A673 (cell line): Measurements from ENCODE around the gene DUOXA2. TPM values are rescaled to one million over a fixed set of nuclear protein-coding genes. Genes with fewer than 3 reads are reported as not detected.

ENCODE experiments used
- BruUV-seq: library from RNA; stranded (reverse); fragments of 400-500 nt; replicated peaks from 2 replicates; lab custom pipeline; 2021; lab: Mats Ljungman, UMichigan
- CTCF ChIA-PET: fragments of 300-600 bp; sonication (Branson Sonifier 250); formaldehyde crosslinking; loops from one replicate; lab custom pipeline; 2022; ENCODE audit warnings: antibody characterized with exemption; lab: Charles Lee
- POLR2A ChIA-PET: fragments of 300-600 bp; sonication (Branson Sonifier 250); formaldehyde crosslinking; loops from one replicate; lab custom pipeline; 2022; ENCODE audit warnings: antibody characterized with exemption; ENCODE audit not compliant: low non-redundant PET; lab: Charles Lee
- DNase-seq: peaks from one replicate; pipeline ENCODE4 v3.0.0-alpha.2; 2015; ENCODE audit warnings: low spot score
- H3K27ac ChIP-seq: fragments of 200-600 bp; sonication (generic); 2 replicates; pipeline ENCODE4 v1.5.1; 2016; ENCODE audit warnings: mixed run types, low read depth, mild to moderate bottlenecking, mixed read lengths, antibody characterized with exemption, low read length; ENCODE audit not compliant: poor library complexity, severe bottlenecking
- H3K27me3 ChIP-seq: fragments of 200-600 bp; sonication (generic); replicated peaks from 2 replicates; pipeline ENCODE4 v1.6.1; 2017; ENCODE audit warnings: mixed run types, low read depth, mild to moderate bottlenecking, mixed read lengths, antibody characterized with exemption, low read length; ENCODE audit not compliant: insufficient read depth, poor library complexity
- H3K36me3 ChIP-seq: fragments of 200-600 bp; sonication (generic); 2 replicates; pipeline ENCODE4 v1.6.1; 2016; ENCODE audit warnings: mixed run types, mild to moderate bottlenecking, mixed read lengths, antibody characterized with exemption, low read length; ENCODE audit not compliant: insufficient read depth, poor library complexity, severe bottlenecking
- H3K4me1 ChIP-seq: fragments of 200-600 bp; sonication (generic); 2 replicates; pipeline ENCODE4 v1.6.1; 2017; ENCODE audit warnings: mixed run types, mild to moderate bottlenecking, mixed read lengths, antibody characterized with exemption, low read length; ENCODE audit not compliant: insufficient read depth, poor library complexity, severe bottlenecking
- H3K4me3 ChIP-seq: fragments of 200-600 bp; sonication (generic); 2 replicates; pipeline ENCODE4 v1.5.1; 2016; ENCODE audit warnings: low read depth, mixed run types, mild to moderate bottlenecking, mixed read lengths, low read length; ENCODE audit not compliant: poor library complexity, severe bottlenecking
- H3K9me3 ChIP-seq: fragments of 200-600 bp; sonication (generic); 2 replicates; pipeline ENCODE4 v1.6.1; 2016; ENCODE audit warnings: mixed run types, low read depth, mild to moderate bottlenecking, mixed read lengths, antibody characterized with exemption, low read length; ENCODE audit not compliant: poor library complexity, severe bottlenecking
- CTCF ChIP-seq: fragments of 300-800, 200-600 bp; sonication (generic); conservative IDR thresholded peaks from 2 replicates; pipeline ENCODE4 v1.5.1; 2017; ENCODE audit warnings: low read depth, mild to moderate bottlenecking, antibody characterized with exemption, low read length, moderate library complexity, mixed read lengths
- EZH2 ChIP-seq: fragments of 200-600 bp; sonication (generic); IDR thresholded peaks from 2 replicates; pipeline ENCODE4 v1.6.1; 2017; ENCODE audit warnings: borderline replicate concordance, low read depth, mild to moderate bottlenecking, mixed read lengths, antibody characterized with exemption, low read length; ENCODE audit not compliant: poor library complexity, severe bottlenecking
- intact Hi-C: fragments of 100-400 bp; cut with micrococcal nuclease; formaldehyde crosslinking; loops from one replicate; pipeline ENCODE4 v1.10.0; 2022; ENCODE audit not compliant: unreplicated experiment
- total RNA-seq: library from RNA; stranded (reverse); gene quantifications from 2 replicates; pipeline ENCODE4 v1.2.3, GENCODE V29; 2021

Gene DUOXA2
- total RNA-seq, 1 experiment from 2014 or later, result not detected

- TF ChIP-seq CTCF (no peak), EZH2 (no peak)
- ChIA-PET CTCF (no interaction called here), POLR2A (no interaction called here)
- Histone ChIP-seq H3K4me3 (no peak overlapping the region), H3K27me3 (no peaks in the 10 kb centered on the region), H3K27ac (no peak overlapping the region), H3K36me3 (no peaks in the 10 kb centered on the region), H3K4me1 (no peaks in the 10 kb centered on the region), H3K9me3 (no peaks in the 10 kb centered on the region)
- no peak for DNase-seq
- intact Hi-C loops, result no loop called here
- no TSS peak for BruUV-seq
Measured at GRCh38 chr15:45151998-45152828, 38.1 kb downstream of the DUOXA2 start.

GRCh38 chr15:45155739-45156138 lies 41.6 kb downstream of the DUOXA2 start:
- no peaks in the 10 kb centered on the region for H3K4me1 ChIP-seq
- CTCF ChIA-PET, result no interaction called here
- no peaks in the 10 kb centered on the region for H3K27me3 ChIP-seq
- H3K36me3 ChIP-seq, result no peaks in the 10 kb centered on the region
- DNase-seq, result no peak
- no peak overlapping the region for H3K4me3 ChIP-seq
- no TSS peak for BruUV-seq
- intact Hi-C loops, result no loop called here
- TF ChIP-seq CTCF, result no peak
- no peak for TF ChIP-seq EZH2
- H3K27ac ChIP-seq, result no peak overlapping the region
- POLR2A ChIA-PET, result no interaction called here
- no peaks in the 10 kb centered on the region for H3K9me3 ChIP-seq

- Histone ChIP-seq H3K36me3 (no peaks in the 10 kb centered on the region), H3K4me3 (no peak overlapping the region), H3K9me3 (no peaks in the 10 kb centered on the region), H3K4me1 (no peaks in the 10 kb centered on the region), H3K27ac (no peak overlapping the region), H3K27me3 (no peaks in the 10 kb centered on the region)
- ChIA-PET CTCF (no interaction called here), POLR2A (no interaction called here)
- intact Hi-C loops, result no loop called here
- no TSS peak for BruUV-seq
- no peak for DNase-seq
- TF ChIP-seq CTCF (no peak), EZH2 (no peak)
Measured at GRCh38 chr15:45156744-45157455, 42.8 kb downstream of the DUOXA2 start.
